Stimulated activated CD8-positive, alpha-beta memory T cell treated with anti-CD3 and anti-CD28 coated beads, Interleukin-15, amount 100 ng/mL, for 1 hour (primary cell): ENCODE results near the gene TMEM179.
A peak's percentile ranks its signal among the peaks of the same experiment; 100 is the strongest.
"Not testable (repeated sequence)": the region's sequence is repeated elsewhere in the genome, so short reads cannot be mapped to it uniquely, and the experiment has no call there.

Experiments used
- DNase-seq: peaks from one replicate; pipeline ENCODE4 v3.0.0-alpha.2; 2020; ENCODE audit warnings: low read depth

TMEM179 gene

DNA sequence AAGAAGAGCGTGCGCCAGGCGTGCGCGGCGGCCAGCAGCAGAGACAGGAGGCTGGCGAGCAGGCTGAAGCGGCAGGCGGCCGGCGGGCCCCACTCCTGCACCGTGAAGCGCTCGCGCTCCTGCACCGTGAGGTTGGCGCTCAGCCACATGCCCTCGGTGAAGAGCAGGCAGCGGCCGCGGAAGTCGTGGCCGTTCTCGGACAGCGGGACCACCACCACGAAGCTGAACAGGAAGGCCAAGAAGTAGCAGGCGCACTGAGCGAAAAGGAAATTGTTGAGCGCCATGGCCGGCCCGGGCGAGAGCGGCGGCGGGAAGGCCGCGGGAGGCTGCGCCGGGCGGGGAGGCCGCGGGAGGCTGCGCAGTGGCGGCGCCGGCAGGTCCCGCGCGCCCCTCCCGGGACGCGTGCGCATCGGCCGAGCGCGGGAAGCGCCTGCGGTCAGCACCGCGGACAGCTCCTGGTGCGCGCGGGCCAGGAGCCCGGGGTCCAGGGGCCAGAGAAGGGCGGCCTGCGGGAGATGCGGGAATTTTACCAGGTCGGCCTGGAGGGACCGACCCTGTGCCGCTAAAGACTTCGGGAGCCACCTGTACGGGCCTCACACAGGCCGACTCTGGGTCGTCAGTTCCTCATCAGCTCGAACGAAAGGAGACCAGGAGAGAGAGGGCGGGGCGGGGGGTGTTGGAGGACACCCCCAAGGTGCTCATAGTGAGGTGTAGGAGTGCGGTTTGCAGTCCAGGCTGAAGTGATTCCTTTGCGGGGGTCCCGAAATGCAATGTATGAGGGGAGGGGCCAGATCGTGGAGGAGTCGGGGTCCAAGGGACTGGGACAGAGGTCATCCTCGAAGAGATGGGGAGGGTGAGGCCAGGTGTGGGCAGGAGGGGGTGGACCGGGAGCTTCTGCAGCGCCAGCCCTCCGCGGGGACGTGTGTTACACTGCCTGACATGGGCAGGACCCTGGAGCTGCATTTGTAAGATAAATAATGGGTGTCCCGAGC lies at the start of gene TMEM179:
TMEM179 (minus strand) TSS at position 315 of the 992 bp plus-strand sequence; CDS start at position 284, 31 bp downstream.
- no peak for DNase-seq

DNA sequence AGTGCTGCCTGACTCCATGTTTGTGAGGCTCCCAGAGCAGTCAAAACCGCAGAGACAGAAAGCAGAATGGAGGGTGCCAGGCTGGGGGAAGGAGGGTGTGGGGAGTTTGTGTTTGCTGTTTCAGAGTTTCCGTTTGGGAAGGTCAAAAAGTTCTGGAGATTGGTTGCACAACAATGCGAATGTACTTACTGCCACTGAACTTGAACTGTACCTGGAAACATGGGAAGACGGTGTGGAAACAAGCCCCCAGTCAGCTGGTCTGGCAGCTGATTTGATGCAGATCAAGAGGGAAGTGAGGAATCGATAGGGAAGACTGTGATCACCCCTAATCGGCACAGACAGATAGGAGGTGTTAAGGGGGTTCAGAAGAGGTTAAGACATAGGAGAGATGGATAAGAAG lies 49.5 kb upstream of the TMEM179 start:
- no peak for DNase-seq

DNA sequence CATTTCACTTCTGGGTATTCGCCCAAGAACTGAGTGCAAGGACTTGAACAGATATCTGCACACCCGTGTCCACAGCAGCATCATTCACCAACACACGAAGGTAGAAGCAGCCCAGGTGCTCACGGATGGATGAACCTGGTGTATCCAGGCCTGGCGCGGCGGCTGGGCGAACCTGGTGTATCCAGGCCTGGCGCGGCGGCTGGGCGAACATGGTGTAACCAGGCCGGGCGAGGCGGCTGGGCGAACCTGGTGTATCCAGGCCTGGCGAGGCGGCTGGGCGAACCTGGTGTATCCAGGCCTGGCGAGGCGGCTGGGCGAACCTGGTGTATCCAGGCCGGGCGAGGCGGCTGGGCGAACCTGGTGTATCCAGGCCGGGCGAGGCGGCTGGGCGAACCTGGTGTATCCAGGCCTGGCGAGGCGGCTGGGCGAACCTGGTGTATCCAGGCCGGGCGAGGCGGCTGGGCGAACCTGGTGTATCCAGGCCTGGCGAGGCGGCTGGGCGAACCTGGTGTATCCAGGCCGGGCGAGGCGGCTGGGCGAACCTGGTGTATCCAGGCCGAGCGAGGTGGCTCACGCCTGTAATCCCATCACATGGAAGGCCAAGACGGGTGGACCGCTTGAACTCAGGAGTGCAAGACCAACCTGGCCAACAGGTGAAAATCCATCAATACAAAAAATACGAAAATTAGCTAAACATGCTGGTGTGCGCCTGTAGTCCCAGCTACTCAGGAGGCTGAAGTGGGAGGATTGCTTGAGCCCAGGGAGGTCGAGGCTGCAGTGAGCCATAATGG lies 48.8 kb upstream of the TMEM179 start:
- not testable (repeated sequence) for DNase-seq

DNA sequence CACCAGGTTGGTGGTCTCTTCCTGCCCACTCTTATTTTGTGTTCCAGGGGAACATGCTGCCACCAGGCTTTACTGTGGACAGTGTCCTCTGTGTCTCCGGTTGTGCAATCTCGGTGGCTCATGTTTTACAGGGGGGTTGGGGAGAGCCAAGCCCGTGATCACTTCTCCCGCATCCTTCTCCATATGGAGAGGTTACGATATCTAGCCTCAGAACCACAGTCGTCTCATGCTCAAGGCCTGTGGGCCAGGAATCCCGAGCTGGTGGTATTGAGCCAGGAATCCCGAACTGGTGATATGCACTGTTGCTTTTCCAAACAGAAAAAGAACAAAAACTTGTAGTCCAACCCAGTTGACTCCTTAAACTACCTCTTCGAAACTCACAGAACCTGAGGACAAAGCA lies 47.8 kb upstream of the TMEM179 start:
- DNase-seq, result no peak

DNA sequence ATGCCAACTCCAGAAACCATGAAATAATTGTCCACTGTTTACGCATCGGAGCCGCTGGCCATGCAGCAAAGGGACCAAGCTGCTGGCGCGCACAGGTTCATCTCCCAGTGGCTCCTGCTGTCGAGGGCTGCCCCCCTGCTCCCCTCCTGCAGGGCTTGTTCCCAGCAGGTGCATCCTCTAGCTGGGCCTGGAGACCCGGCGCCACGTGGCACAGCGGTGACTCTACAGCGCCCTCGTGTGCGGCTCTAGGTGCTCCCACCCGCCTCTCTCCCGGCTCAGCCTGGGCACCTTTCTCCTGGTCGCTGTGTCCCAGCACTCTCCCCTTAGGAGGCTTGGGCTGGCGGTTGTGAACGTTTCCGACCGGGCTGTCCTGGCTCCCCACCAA lies 47.3 kb upstream of the TMEM179 start:
- DNase-seq, result no peak

DNA sequence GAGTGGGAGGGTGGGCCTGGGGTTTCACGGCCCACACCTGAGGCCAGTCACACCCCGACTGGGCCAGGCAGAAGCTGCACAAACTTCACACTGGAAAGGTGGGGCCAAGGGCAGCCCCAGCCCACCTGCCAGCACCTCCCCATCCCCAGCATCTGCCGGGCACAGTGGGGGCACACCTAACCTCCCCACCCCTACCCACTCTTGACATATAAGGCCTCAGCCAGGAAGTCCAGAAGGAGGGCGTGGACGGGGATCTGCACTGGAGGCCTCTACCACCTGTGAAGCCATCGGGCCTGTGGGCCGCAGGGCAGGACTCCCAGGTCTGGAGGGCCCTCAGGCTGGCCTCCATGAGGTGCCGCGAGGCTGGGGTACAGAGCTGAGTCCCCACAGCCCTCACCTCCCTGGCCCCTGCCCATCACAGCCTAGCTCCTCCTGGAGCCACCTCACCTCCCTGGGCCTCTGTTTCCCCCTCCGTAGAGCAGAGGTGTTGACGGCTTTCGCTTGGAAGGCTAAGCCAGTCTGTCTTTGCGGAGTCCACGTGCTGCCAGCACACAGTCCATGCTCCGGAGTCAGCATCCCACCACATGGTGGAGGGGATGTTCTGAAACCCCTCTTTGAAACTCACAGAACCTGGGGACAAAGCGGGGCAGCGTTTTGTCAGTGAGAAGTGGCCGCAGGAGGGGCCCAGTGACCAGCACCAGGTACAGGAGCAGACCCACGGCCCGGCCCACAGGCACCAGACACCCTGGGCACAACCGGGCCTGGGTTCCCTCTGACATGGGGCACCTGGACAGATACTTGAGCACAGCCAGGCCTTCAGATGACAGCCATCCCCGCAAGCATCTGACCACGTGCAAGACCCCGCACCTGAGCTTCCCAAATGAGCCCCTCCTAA lies 46.7 kb upstream of the TMEM179 start:
- DNase-seq, result no peak

DNA sequence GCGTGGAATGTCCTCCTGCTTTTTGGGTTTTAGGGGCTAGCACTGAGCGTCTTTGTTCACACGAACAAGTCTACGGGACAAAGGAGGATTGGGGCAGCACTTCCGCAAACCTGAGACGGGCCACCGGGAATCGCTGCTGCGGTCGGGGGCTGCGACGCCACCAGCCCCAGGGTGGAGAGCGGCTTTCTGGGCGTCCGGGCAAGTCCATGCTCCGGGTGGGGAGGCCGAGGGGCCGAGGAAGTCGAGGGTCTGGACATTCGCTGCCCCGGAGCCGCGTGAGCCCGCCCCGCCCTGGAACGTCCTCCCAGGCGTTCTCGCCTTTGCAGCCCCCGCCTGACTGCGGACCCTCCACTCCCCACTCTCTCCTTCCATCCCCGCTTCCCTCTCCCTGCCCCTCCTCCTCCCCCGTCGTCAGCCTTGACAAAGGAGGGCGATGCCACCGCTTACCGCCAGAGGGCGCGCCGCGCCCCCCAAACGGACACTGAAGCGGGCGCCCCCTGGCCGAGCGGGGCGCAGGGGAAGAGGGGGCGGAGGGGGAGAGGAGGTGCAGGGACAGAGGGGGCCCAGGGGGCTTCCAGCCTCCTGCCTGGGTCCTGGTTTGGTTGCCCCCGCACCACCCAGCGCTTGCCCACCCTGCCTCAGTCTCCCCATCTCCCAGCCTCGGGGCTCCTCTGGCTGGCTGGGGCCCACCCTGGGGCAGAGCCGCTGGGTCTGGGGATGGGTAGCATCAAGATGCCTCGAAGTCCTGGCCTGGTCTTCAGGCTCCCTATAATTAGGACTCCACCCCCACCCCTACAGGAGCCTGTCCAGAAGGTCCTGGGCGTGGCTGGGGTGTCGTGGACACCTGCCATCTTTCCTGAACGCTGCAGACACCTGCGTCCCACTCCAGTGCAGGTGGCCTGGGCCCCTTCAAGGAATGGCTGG lies 45.7 kb upstream of the TMEM179 start:
- DNase-seq, result peak; percentile 37

DNA sequence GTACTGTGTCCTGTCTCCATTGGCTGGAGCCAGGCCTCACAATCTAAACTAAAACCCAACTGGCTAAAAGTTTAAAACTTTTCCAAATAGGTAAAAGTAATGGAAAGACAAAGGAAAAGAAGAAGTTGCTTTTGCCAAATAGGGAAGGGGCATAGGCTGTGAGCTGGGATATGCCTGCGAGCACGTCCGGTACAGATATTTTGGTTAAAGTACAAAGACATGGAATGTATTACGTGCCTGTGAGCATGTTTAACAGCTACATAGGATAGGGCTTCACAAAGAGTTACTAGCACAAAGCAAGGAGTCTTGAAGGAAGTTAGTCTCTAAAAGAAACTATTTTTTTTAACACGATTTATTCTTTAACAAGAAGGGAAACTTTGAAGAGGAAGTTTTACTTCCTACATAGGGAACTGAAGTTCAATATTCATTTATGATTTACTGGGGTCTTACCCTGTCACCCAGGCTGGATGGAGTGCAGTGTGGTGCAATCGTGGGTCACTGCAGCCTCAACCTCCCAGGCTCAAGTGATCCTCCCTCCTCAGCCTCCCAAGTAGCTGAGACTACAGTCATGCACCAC lies 43.0 kb upstream of the TMEM179 start:
- no peak for DNase-seq

DNA sequence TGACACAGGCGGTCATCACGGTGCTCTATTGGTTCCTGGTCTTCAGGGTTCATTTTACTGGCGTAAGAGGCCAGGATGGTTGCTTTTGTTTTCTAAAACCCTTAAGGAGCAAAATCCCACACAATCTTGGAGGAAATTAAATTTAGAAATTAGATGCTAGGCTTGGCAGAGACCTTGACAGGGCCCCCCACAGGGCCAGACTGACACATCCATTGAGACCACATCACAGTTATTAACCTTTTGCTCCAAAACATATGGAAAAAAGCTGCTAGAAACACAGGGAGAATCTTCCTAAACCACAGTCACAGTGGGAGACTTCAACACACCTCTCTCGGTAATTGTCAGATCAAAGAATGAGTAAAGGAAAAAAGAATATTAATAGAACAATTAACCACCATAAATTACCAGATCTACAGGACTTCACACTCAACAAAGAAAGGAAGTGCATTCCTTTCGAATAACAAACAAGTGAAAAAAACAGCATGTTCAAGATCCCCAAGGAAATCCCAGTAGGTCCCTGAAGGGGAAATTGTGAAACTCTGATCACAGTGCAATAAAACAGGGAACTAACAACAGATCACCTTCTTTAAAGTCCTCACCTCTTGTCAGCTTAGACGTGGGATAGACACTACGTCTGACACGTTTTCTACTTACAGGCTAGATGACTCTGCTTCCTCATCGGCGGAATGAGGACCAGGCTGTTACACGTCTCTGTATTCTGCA lies 40.2 kb upstream of the TMEM179 start:
- DNase-seq, result no peak

DNA sequence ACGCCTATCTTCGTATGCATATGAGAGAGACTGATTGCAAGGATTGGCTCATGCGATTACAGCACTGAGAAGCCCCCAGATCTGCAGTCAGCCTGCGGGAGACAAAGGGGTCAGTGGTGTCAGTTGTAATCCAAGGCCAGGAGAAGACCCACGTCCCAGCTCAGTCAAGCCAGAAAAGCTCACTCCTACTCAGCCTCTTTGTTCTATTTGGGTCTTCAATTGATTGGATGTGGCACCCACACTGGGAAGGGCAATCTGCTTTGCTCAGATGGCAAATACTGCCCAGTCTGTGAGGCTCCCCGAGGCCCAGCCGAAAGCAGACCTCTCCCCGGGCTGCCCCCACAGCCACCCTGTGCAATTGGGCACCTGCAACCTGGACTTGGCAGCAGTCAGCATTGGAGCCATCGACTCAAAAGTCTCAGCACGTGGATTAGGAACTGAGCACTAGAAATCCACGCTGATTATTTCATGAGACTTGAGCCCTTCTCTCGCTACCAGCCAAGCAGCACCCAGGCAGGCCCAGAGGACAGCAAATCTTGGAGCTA lies 39.6 kb upstream of the TMEM179 start:
- no peak for DNase-seq

DNA sequence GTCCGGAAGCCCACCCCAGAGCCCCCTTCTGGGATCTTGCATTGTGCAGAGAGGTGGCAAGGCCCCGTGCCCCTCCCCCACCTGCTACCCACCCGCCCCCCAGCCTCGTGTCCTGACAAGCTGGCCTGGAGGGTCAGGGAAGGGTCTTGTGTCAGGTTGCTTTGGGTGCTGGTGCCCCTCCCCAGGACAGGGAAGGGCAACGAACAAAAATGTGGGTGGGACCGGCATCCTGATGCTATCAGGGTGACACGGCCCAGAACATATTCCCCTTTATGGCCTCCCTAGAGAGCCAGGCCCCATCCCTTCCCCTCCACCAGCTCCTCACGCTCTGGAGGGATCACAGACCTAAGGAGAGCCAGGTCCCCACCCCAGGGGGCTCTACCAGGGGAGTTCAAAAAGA lies 38.7 kb upstream of the TMEM179 start:
- no peak for DNase-seq

DNA sequence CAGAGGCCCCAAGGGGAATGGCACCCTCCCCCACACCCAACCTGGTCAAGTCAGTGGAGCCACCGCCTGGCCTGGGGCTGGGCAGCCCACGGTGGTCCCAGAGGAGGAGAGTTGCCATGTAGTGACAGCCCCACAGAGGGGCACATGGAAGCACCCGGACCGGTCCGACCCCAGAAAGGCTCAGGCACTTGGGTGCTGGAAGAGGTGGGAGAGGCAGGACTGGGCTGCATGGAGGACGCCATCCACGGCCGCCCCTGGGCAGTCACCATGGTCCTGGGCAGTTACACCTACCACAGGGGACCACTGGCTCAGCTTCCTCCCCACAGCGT lies 37.9 kb upstream of the TMEM179 start:
- DNase-seq, result no peak

DNA sequence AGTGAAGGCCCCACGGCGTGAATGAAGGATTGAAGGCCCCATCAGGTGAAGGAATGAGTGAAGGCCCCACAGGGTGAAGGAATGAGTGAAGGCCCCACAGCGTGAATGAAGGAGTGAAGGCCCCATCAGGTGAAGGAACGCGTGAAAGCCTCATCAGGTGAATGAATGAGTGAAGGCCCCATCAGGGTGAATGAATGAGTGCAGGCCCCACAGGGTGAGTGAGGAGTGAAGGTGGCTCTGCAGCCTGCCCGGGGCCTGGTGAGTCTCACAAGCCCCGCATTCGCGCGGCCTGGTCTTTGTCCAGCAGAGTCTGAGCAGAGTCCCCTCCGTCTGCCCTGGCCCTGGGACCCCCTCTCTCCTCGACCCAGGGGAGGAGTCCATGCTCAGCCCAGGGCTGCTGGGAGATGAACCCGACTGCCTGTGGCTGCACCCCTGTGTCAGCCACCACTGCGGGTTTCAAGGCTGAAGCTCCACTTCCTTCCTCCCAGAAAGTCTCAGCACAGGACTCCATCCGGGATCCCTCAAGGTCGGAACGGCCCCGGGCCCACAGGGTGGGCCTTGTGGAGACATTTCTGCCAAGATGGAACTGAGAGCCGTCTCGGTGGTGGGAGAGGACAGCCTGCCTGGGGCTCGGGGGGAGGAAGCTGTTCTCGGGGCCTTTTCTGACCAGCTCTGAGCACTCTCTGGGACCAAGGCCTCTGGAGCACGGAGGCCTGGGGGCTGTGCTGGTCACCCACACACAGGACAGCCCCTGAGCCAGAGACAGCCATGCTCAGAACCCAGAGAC lies 37.4 kb upstream of the TMEM179 start:
- DNase-seq, result no peak

DNA sequence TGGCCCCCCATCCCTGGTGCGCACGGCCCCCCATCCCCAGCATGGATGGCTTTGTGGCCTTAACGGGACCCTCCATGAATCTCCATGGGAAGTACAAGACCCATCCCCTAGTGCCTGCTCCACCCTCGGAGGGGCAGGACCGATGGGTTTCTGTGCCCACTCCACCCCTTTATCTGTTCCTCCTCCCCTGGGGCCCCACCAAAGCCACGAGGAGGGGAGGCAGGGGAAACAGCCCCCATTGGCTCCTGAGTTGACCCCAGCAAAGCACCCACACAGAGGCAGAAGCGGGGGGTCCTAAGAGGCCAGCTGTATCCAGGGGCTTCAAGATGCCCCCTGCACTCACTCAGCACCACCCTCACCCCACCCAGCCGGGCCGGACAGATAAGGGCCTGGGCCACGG lies 36.1 kb upstream of the TMEM179 start:
- DNase-seq, result no peak

DNA sequence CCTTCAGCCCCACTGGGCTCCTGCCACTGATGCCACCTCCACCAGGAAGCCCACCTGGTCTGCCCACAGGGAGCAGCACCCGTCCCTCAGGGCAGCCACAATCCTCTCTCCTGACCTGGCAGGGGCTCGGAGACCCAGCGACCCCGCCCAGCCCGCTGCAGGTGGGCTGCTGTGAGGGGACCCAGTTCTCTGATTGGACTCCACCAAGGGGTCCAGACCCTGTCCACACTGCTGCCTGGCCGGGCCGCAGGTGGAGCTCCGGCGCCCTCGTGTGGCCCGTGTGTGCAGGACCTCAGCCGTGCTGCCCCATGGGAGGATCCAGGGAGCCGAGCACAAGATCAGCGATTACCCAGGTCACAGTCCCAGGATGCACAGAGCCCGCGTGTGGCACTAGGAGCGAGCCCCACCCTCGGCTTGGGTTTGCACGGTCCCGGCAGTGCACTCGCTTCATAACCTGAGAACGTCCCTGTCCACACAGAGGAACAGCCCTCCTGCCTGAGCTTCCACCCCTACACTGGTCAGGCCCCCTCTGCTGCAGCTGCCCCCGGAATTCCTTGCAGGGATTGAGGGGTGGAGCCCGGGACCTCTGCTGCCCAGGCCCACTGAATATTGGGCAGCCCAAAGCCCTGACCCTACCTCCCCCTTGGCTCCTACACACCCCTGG lies 35.4 kb upstream of the TMEM179 start:
- DNase-seq, result no peak

DNA sequence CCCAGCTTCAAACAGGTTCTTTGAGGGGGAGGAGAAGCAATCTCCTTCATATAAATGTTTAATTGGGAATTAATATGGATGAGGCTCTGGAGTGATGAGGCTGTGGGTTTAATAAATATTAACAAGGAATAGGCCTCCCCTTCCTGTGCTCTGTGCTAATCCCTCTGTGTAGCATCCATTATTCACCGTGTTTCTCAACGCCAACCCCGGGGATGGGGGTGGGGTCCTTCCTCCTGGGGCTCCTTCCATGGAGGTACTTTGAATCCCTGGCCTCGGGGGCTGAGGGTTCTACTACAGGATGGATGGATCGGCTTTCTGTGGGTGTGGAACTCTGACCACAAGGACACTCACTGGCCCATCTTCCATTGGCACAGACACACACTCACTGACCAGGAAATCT lies 34.9 kb upstream of the TMEM179 start:
- no peak for DNase-seq

DNA sequence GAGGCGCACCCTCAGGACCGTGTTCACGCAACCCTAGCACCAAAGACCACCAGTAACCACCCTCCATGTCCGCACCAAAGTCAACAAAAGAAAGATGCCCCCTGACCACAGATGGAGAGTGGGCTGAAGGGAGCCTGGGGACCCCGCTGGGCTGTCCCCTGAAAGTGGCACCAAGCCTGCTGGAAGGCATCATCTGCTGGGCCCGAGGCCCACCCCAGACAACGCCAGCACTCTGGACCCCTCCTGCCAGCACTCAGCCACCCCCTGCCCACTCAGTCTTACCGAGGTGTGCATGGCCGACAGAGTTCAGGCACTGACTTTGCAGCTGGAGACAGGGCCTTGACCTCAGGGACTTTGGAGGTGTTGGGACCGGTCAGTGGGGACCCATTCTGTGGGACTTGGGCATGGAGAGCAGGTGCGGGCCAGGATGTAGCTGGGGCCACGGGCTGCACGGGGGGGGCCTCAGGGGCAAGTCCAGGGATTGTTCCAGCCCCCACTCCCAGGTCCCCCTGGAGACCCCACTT lies 34.4 kb upstream of the TMEM179 start:
- no peak for DNase-seq

DNA sequence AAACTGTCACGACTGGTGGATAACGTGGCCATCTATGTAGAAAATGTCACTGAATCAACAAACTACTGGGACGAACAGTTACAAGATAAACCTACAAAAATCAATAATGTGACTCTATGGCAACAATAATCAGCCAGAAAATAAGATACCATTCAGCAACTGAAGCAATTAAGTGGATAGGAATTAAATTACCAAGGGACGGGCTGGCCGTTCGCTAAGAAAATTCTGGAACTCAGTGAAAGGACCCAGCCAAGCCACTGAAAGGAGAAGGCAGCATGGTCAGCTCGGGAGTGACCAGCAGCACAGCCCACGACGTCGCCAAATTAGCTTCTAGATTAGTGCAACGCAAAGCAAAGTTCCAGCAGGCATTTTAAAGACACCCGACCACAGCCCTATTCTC lies 33.6 kb upstream of the TMEM179 start:
- DNase-seq, result no peak
